Measurements from ENCODE around the gene AQP12A.
A peak's percentile ranks its signal among the peaks of the same experiment; 100 is the strongest.

AQP12A gene

GRCh38 chr2:240731178-240731545 lies 39.5 kb downstream of the AQP12A start:
- Histone ChIP-seq H3K4ac (ENCODE audit: low read length) (no peak overlapping the region), H3K23ac (ENCODE audit: low read depth, low read length, poor library complexity) (no peak overlapping the region), H2BK120ac (ENCODE audit: low read depth, low read length) (no peak overlapping the region), H3K9ac (ENCODE audit: low read depth, low read length, poor library complexity) (no peak overlapping the region), H2BK15ac (ENCODE audit: low read length) (no peak overlapping the region), H2AK5ac (ENCODE audit: low read depth, low read length) (no peak overlapping the region), H3K18ac (ENCODE audit: low read length) (peak overlapping the region; percentile 71), H4K8ac (ENCODE audit: low read depth, low read length) (no peak overlapping the region), H3K9me3 (replicated peaks in 1 of 2; ENCODE audit: control insufficient read depth in 2 of 2, insufficient read depth in 1 of 2, low read depth in 1 of 2, low read length in 2 of 2) (peaks cover 0 to 2% of the 10 kb centered on the region in 2 donors), H3K4me1 (ENCODE audit: control insufficient read depth in 2 of 2, insufficient read depth in 1 of 2, low read depth in 1 of 2, low read length in 2 of 2) (no peaks in the 10 kb centered on the region), H3K36me3 (replicated peaks in 1 of 2; ENCODE audit: control insufficient read depth in 2 of 2, insufficient read depth in 2 of 2, low read length in 2 of 2) (peaks cover 8 to 17% of the 10 kb centered on the region in 2 donors), H3K27me3 (ENCODE audit: control insufficient read depth in 3 of 3, insufficient read depth in 3 of 3, low read depth in 1 of 3, low read length in 3 of 3) (no peaks in the 10 kb centered on the region), H2BK5ac (ENCODE audit: low read length) (no peak overlapping the region), H3K27ac (replicated peaks; ENCODE audit: low read length) (no peak overlapping the region), H3K14ac (ENCODE audit: low read length) (peak overlapping the region; percentile 82), H3K4me3 (ENCODE audit: low read length in 2 of 2) (no peak overlapping the region), H3K79me1 (ENCODE audit: low read depth, low read length) (peaks cover 4% of the 10 kb centered on the region), H3K4me2 (ENCODE audit: insufficient read depth, low read length, poor library complexity, severe bottlenecking) (no peak overlapping the region), H2BK12ac (ENCODE audit: low read length) (no peak overlapping the region), H2AFZ (ENCODE audit: low read length) (no peak overlapping the region), H4K91ac (ENCODE audit: low read depth, low read length, poor library complexity) (no peak overlapping the region)
- DNase-seq (ENCODE audit: low spot score), result no peak
- WGBS, 2 donors (ENCODE audit: extremely low coverage in 2 of 2, insufficient read length in 2 of 2, insufficient replicate concordance in 1 of 2), result no CpG with 5 or more reads among the region's 9 CpGs

GRCh38 chr2:240732184-240732583 lies 40.5 kb downstream of the AQP12A start:
- peaks cover 0 to 2% of the 10 kb centered on the region in 2 donors for H3K9me3 ChIP-seq (replicated peaks in 1 of 2; ENCODE audit: control insufficient read depth in 2 of 2, insufficient read depth in 1 of 2, low read depth in 1 of 2, low read length in 2 of 2)
- H3K4me3 ChIP-seq (ENCODE audit: low read length in 2 of 2), result no peak overlapping the region
- no peak overlapping the region for H4K91ac ChIP-seq (ENCODE audit: low read depth, low read length, poor library complexity)
- H2AFZ ChIP-seq (ENCODE audit: low read length), result no peak overlapping the region
- no peak overlapping the region for H2BK12ac ChIP-seq (ENCODE audit: low read length)
- H2BK15ac ChIP-seq (ENCODE audit: low read length), result no peak overlapping the region
- no peak overlapping the region for H2AK5ac ChIP-seq (ENCODE audit: low read depth, low read length)
- peaks cover 3% of the 10 kb centered on the region for H3K79me1 ChIP-seq (ENCODE audit: low read depth, low read length)
- H3K4me1 ChIP-seq (ENCODE audit: control insufficient read depth in 2 of 2, insufficient read depth in 1 of 2, low read depth in 1 of 2, low read length in 2 of 2), result no peaks in the 10 kb centered on the region
- no peak overlapping the region for H3K4ac ChIP-seq (ENCODE audit: low read length)
- no peaks in the 10 kb centered on the region for H3K27me3 ChIP-seq (ENCODE audit: control insufficient read depth in 3 of 3, insufficient read depth in 3 of 3, low read depth in 1 of 3, low read length in 3 of 3)
- H3K4me2 ChIP-seq (ENCODE audit: insufficient read depth, low read length, poor library complexity, severe bottlenecking), result no peak overlapping the region
- no peak overlapping the region for H4K8ac ChIP-seq (ENCODE audit: low read depth, low read length)
- peaks cover 18 to 20% of the 10 kb centered on the region in 2 donors for H3K36me3 ChIP-seq (replicated peaks in 1 of 2; ENCODE audit: control insufficient read depth in 2 of 2, insufficient read depth in 2 of 2, low read length in 2 of 2)
- no peak overlapping the region for H2BK120ac ChIP-seq (ENCODE audit: low read depth, low read length)
- WGBS, 2 donors (ENCODE audit: extremely low coverage in 2 of 2, insufficient read length in 2 of 2, insufficient replicate concordance in 1 of 2), result 100% methylated on average over 5 of the region's 5 CpGs; no CpG with 5 or more reads in 1 of the 2 donors
- no peak overlapping the region for H3K9ac ChIP-seq (ENCODE audit: low read depth, low read length, poor library complexity)
- H3K23ac ChIP-seq (ENCODE audit: low read depth, low read length, poor library complexity), result no peak overlapping the region
- no peak for DNase-seq (ENCODE audit: low spot score)
- no peak overlapping the region for H3K14ac ChIP-seq (ENCODE audit: low read length)
- H3K27ac ChIP-seq (replicated peaks; ENCODE audit: low read length), result no peak overlapping the region
- H2BK5ac ChIP-seq (ENCODE audit: low read length), result no peak overlapping the region
- no peak overlapping the region for H3K18ac ChIP-seq (ENCODE audit: low read length)

DNA sequence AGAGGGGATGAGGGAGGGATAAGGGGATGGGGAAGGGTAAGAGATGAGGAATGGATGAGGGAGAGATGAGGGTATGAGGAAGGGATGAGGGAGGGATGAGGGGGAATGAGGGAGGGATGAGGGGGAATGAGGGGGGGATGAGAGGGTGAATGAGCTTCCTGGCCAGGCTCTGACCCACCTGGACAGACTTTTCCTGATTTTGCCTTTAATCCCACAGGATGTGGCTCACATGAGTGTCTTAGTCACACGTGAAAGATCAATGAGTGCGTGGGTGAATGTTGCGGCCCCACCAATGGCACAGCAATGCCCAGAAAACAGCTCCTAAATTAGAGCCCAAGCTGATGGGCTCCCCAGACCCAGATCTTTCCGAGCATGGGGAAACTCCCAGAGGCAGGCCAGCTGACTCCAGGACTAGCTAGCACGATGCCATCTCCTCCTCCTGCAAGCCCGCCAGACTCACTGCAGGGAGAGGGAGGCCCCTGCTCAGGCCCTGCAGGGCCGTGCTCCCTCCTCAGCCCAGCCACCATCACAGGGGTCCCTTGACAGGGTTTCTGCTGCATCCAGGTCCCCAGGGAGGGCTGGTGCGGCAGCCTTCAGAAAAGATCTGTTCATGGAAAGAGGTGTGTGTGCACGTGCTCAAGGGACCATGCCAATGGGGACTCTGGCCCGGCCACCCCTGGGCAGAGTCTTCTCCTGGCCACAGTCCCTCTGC lies 41.4 kb downstream of the AQP12A start:
- no peaks in the 10 kb centered on the region for H3K27me3 ChIP-seq (ENCODE audit: control insufficient read depth in 3 of 3, insufficient read depth in 3 of 3, low read depth in 1 of 3, low read length in 3 of 3)
- no peak overlapping the region for H3K23ac ChIP-seq (ENCODE audit: low read depth, low read length, poor library complexity)
- no peak overlapping the region for H2AFZ ChIP-seq (ENCODE audit: low read length)
- H3K18ac ChIP-seq (ENCODE audit: low read length), result no peak overlapping the region
- H2BK120ac ChIP-seq (ENCODE audit: low read depth, low read length), result no peak overlapping the region
- no peak overlapping the region for H2BK12ac ChIP-seq (ENCODE audit: low read length)
- peaks cover 25% of the 10 kb centered on the region in 2 donors for H3K36me3 ChIP-seq (replicated peaks in 1 of 2; ENCODE audit: control insufficient read depth in 2 of 2, insufficient read depth in 2 of 2, low read length in 2 of 2)
- no peak overlapping the region for H4K8ac ChIP-seq (ENCODE audit: low read depth, low read length)
- no peak overlapping the region for H3K9ac ChIP-seq (ENCODE audit: low read depth, low read length, poor library complexity)
- no peak overlapping the region for H4K91ac ChIP-seq (ENCODE audit: low read depth, low read length, poor library complexity)
- H3K14ac ChIP-seq (ENCODE audit: low read length), result no peak overlapping the region
- peak overlapping the region; percentile 20 for H2AK5ac ChIP-seq (ENCODE audit: low read depth, low read length)
- no peak overlapping the region for H3K27ac ChIP-seq (replicated peaks; ENCODE audit: low read length)
- H3K4ac ChIP-seq (ENCODE audit: low read length), result no peak overlapping the region
- DNase-seq (ENCODE audit: low spot score), result no peak
- H3K4me2 ChIP-seq (ENCODE audit: insufficient read depth, low read length, poor library complexity, severe bottlenecking), result no peak overlapping the region
- no peak overlapping the region for H2BK5ac ChIP-seq (ENCODE audit: low read length)
- H3K9me3 ChIP-seq (replicated peaks in 1 of 2; ENCODE audit: control insufficient read depth in 2 of 2, insufficient read depth in 1 of 2, low read depth in 1 of 2, low read length in 2 of 2), result peaks cover 0 to 2% of the 10 kb centered on the region in 2 donors
- peaks cover 2% of the 10 kb centered on the region for H3K79me1 ChIP-seq (ENCODE audit: low read depth, low read length)
- WGBS, 2 donors (ENCODE audit: extremely low coverage in 2 of 2, insufficient read length in 2 of 2, insufficient replicate concordance in 1 of 2), result no CpG with 5 or more reads among the region's 10 CpGs
- H2BK15ac ChIP-seq (ENCODE audit: low read length), result no peak overlapping the region
- no peak overlapping the region for H3K4me3 ChIP-seq (ENCODE audit: low read length in 2 of 2)
- H3K4me1 ChIP-seq (ENCODE audit: control insufficient read depth in 2 of 2, insufficient read depth in 1 of 2, low read depth in 1 of 2, low read length in 2 of 2), result no peaks in the 10 kb centered on the region

- H3K4ac ChIP-seq (ENCODE audit: low read length), result no peak overlapping the region
- WGBS, 2 donors (ENCODE audit: extremely low coverage in 2 of 2, insufficient read length in 2 of 2, insufficient replicate concordance in 1 of 2), result no CpG with 5 or more reads among the region's 24 CpGs
- H3K79me1 ChIP-seq (ENCODE audit: low read depth, low read length), result peaks cover 2% of the 10 kb centered on the region
- no peak overlapping the region for H3K18ac ChIP-seq (ENCODE audit: low read length)
- H3K27me3 ChIP-seq (ENCODE audit: control insufficient read depth in 3 of 3, insufficient read depth in 3 of 3, low read depth in 1 of 3, low read length in 3 of 3), result no peaks in the 10 kb centered on the region
- H3K9ac ChIP-seq (ENCODE audit: low read depth, low read length, poor library complexity), result no peak overlapping the region
- H2AFZ ChIP-seq (ENCODE audit: low read length), result no peak overlapping the region
- H2BK15ac ChIP-seq (ENCODE audit: low read length), result no peak overlapping the region
- H3K4me2 ChIP-seq (ENCODE audit: insufficient read depth, low read length, poor library complexity, severe bottlenecking), result no peak overlapping the region
- peak overlapping the region; percentile 82 for H3K14ac ChIP-seq (ENCODE audit: low read length)
- no peak overlapping the region for H2AK5ac ChIP-seq (ENCODE audit: low read depth, low read length)
- DNase-seq (ENCODE audit: low spot score), result no peak
- no peak overlapping the region for H4K8ac ChIP-seq (ENCODE audit: low read depth, low read length)
- H3K23ac ChIP-seq (ENCODE audit: low read depth, low read length, poor library complexity), result peak overlapping the region; percentile 75
- no peak overlapping the region for H3K27ac ChIP-seq (replicated peaks; ENCODE audit: low read length)
- H3K4me3 ChIP-seq (ENCODE audit: low read length in 2 of 2), result no peak overlapping the region
- no peaks in the 10 kb centered on the region for H3K4me1 ChIP-seq (ENCODE audit: control insufficient read depth in 2 of 2, insufficient read depth in 1 of 2, low read depth in 1 of 2, low read length in 2 of 2)
- H4K91ac ChIP-seq (ENCODE audit: low read depth, low read length, poor library complexity), result peak overlapping the region; percentile 98
- H3K36me3 ChIP-seq (replicated peaks in 1 of 2; ENCODE audit: control insufficient read depth in 2 of 2, insufficient read depth in 2 of 2, low read length in 2 of 2), result peaks cover 30 to 33% of the 10 kb centered on the region in 2 donors
- H3K9me3 ChIP-seq (replicated peaks in 1 of 2; ENCODE audit: control insufficient read depth in 2 of 2, insufficient read depth in 1 of 2, low read depth in 1 of 2, low read length in 2 of 2), result peaks cover 0 to 2% of the 10 kb centered on the region in 2 donors
- H2BK12ac ChIP-seq (ENCODE audit: low read length), result no peak overlapping the region
- H2BK120ac ChIP-seq (ENCODE audit: low read depth, low read length), result no peak overlapping the region
- H2BK5ac ChIP-seq (ENCODE audit: low read length), result peak overlapping the region; percentile 53
Observed at GRCh38 chr2:240733803-240734495, 42.3 kb downstream of the AQP12A start.
